Measurements from ENCODE around the gene TAS2R41.

The TAS2R41 gene

DNA sequence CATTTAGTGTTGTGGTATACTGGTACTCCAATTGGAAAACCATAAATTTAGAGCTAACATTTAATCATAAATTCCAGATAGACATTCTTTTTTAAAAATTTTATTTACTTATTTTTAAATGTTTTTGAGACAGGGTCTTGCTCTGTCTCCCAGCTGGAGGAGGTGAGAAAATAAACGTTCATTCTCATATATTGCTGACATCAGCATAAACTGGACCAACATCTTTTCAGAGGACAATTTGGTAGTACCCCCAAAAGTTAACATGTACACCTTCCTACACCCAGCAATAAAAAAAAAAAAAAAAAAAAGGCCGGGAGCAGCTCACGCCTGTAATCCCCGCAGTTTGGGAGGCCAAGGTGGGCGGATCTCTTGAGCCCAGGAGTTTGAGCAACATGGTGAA lies 29.2 kb upstream of the TAS2R41 start:
- TF ChIP-seq, protein P1, sequence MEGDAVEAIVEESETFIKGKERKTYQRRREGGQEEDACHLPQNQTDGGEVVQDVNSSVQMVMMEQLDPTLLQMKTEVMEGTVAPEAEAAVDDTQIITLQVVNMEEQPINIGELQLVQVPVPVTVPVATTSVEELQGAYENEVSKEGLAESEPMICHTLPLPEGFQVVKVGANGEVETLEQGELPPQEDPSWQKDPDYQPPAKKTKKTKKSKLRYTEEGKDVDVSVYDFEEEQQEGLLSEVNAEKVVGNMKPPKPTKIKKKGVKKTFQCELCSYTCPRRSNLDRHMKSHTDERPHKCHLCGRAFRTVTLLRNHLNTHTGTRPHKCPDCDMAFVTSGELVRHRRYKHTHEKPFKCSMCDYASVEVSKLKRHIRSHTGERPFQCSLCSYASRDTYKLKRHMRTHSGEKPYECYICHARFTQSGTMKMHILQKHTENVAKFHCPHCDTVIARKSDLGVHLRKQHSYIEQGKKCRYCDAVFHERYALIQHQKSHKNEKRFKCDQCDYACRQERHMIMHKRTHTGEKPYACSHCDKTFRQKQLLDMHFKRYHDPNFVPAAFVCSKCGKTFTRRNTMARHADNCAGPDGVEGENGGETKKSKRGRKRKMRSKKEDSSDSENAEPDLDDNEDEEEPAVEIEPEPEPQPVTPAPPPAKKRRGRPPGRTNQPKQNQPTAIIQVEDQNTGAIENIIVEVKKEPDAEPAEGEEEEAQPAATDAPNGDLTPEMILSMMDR (IDR thresholded peaks at IDR 0.05; ENCODE audit: low read depth, low read length) = no peak
- no peak overlapping the region for H3K4me3 ChIP-seq (ENCODE audit: low read depth, low read length)

DNA sequence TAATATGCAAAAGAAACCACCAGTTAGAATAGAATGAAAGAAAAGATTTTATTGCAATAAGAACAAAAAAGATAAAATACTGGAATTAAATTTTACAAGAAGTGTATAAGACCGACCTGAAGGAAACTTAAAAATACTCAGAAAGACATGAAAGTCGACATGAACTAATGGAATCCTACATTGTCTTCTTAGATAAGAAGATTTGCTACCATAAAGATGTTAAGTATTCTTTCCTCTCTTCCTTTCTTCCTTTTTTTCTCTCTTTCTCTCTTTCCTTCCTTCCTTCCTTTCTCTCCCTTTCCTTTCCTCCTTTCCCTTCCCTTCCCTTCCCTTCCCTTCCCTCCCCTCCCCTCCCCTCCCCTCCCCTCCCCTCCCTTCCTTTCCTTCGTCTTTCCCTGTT lies 27.9 kb upstream of the TAS2R41 start:
- no peak overlapping the region for H3K4me3 ChIP-seq (ENCODE audit: low read depth, low read length)
- TF ChIP-seq, protein P1 (IDR thresholded peaks at IDR 0.05; ENCODE audit: low read depth, low read length) = no peak

DNA sequence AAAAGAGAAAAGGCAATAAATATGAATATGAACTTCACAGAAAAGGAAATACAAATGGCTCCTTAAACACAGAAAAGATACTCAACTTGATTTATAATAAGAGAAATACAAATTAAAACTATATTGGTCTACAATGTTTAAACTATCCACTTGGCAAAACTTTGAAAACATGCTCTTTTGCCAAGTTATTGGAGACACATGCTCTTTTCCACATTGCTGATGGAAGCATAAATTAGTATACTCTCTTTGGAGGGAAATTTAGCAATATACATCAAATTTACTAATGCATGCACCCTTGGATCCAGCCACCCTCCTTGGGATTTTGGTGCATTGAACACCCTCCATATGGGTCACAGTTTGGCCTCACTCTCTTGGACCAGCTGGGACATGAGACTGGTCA lies 26.6 kb upstream of the TAS2R41 start:
- TF ChIP-seq, protein P1 (IDR thresholded peaks at IDR 0.05; ENCODE audit: low read depth, low read length) = no peak
- no peak overlapping the region for H3K4me3 ChIP-seq (ENCODE audit: low read depth, low read length)

DNA sequence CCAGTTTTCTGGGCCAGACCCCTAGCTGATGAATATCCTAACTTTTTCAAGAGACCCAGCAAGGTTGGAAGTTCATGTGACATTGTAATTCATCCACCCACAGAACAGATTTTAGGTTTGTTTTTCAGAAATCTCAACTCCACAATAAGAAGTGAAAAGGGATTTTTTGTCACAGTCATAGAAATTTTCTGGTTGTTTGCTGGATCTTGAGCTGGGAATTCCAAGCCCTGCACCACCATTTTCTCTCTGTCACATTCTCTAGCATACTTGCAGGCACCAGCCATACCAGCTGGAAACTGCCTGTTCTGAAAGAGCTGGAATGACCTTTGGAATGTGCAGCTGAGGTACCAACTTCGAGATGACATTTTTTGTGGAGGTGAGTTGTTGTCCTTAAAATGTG lies 25.9 kb upstream of the TAS2R41 start:
- TF ChIP-seq, protein P1 (IDR thresholded peaks at IDR 0.05; ENCODE audit: low read depth, low read length) = no peak
- H3K4me3 ChIP-seq (ENCODE audit: low read depth, low read length) = no peak overlapping the region

DNA sequence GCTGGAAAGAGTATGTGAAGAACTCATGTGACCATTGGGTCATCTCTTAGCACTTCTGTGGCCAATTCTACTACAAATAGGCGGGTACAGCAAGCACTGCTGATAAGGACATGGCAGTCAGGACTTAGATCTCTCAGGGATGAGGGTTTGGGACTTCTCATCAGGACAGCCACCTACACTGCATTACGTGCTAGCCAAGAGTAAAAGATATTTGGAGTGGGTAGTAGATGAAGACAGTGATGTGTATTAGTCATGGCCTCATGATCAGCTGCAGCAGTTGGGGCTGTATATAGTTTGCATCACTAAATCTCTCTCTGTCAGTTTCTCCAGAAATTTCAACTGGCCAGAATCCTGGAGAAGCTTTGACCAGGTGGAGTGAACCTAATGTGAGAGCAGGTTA lies 25.2 kb upstream of the TAS2R41 start:
- TF ChIP-seq, protein P1 (IDR thresholded peaks at IDR 0.05; ENCODE audit: low read depth, low read length) = no peak
- no peak overlapping the region for H3K4me3 ChIP-seq (ENCODE audit: low read depth, low read length)

DNA sequence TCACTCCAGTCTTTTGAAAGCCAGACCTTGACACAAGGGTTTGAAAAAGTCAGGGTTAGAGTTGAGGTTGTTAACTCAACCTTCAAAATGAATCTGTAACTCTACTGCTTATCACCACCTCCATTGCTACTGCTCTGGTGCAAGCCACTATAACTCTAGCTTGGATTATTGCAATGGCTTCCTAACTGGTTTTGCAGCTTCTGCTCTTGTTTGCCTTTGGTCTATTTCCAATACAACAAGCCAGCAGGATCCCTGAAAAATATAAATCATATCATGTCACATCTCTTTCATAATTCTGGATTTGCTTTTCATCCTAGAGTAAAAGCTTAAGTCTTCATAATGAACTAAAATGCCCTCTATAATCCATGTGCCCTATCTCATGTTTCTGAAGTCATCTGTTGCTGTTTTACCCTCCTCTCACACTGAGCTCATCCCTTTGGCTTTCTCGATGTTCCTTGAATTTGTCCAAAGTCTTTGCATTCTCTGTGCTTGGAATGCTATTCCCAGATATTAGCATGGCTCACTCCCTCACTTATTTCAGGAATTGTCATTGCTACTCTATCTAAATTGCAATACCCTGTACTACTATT lies 23.5 kb upstream of the TAS2R41 start:
- no peak overlapping the region for H3K4me3 ChIP-seq (ENCODE audit: low read depth, low read length)
- TF ChIP-seq, protein P1 (IDR thresholded peaks at IDR 0.05; ENCODE audit: low read depth, low read length) = no peak

DNA sequence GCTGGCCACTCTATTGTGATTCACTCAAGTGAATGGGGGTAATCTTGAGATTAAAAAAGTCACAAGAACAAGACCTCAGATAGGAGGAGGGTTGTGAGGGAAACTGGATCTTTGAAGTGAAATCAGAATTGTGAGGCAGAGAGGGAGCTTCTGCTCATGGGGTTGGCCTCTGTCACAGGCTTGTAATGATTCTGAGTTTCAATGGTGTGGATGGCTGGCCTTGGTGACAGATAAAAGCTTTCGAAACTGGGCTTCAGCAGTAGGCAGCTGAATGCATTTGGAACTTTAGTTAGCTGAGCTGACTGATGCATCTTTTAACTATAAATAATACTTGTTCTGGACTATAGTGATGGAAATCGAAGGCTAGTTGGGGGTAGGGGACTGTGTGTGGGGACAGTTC lies 22.2 kb upstream of the TAS2R41 start:
- no peak overlapping the region for H3K4me3 ChIP-seq (ENCODE audit: low read depth, low read length)
- TF ChIP-seq, protein P1 (IDR thresholded peaks at IDR 0.05; ENCODE audit: low read depth, low read length) = no peak

Data from WI38 (cell line).